Measurements from ENCODE around the gene CNTNAP2. TPM values are rescaled to one million over a fixed set of nuclear protein-coding genes. Genes with fewer than 3 reads are reported as not detected.
A peak's percentile ranks its signal among the peaks of the same experiment; 100 is the strongest.

CNTNAP2 gene
- total RNA-seq, 1 experiment from 2014 or later, result 64.5 TPM

DNA sequence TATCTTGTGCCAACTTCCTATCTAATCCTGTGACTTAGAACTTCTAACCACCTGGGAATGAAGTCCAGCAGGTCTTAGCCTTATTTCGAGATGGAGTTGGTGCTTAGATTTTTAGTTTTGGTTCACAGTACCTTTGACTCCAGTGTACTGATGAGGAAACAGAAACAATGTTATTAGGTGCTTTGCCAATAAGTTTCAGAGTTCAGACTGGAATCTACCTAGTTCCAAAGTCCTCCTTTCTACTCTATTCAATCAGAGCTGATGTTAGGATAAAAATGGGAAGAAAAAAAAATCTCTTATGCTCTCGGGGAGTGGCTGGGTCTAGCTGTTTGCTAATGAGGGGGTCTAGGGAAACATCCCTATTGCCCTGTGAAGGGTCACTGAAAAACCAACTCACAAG, 1867.7 kb downstream of the CNTNAP2 start:
- H3K79me1 ChIP-seq (ENCODE audit: insufficient read depth, low read depth, low read length, poor library complexity, severe bottlenecking), result no peaks in the 10 kb centered on the region
- no peak overlapping the region for H3K18ac ChIP-seq (ENCODE audit: insufficient read length, low read depth, low read length)
- H2BK12ac ChIP-seq (ENCODE audit: insufficient read length, low read depth, low read length), result no peak overlapping the region
- no peak overlapping the region for H3T11ph ChIP-seq (ENCODE audit: low read length)
- no peaks in the 10 kb centered on the region for H4K20me1 ChIP-seq (ENCODE audit: control insufficient read depth, insufficient read depth, insufficient read length)
- H4K91ac ChIP-seq (ENCODE audit: insufficient read length, low read depth, low read length), result no peak overlapping the region
- peaks cover 1% of the 10 kb centered on the region for H3K9me3 ChIP-seq (ENCODE audit: control insufficient read depth, low read depth, low read length)
- H4K5ac ChIP-seq (ENCODE audit: insufficient read length, low read depth, low read length), result no peak overlapping the region
- no CpG with 5 or more reads among the region's 2 CpGs for WGBS (ENCODE audit: extremely low coverage, insufficient read length, low lambda C conversion rate)
- H2AK5ac ChIP-seq (ENCODE audit: insufficient read length, low read length), result no peak overlapping the region
- H3K9me3 Mint-ChIP-seq, result peaks cover 13 to 19% of the 10 kb centered on the region in 2 experiments
- no peak overlapping the region for H3K9ac ChIP-seq (ENCODE audit: extremely low read depth, insufficient read length, low read length)
- H3K27me3 Mint-ChIP-seq (ENCODE audit: low read depth), result no peaks in the 10 kb centered on the region
- H3K23ac ChIP-seq (ENCODE audit: insufficient read length, low read depth, low read length), result no peak overlapping the region
- H3K27ac ChIP-seq (ENCODE audit: insufficient read length, low read depth, low read length), result no peak overlapping the region
- no peaks in the 10 kb centered on the region for H3K79me2 ChIP-seq (ENCODE audit: insufficient read depth, low read length)
- no peak overlapping the region for H3K4me3 Mint-ChIP-seq
- H3K23me2 ChIP-seq (ENCODE audit: insufficient read length, low read depth, low read length, poor library complexity, severe bottlenecking), result no peaks in the 10 kb centered on the region
- H2BK15ac ChIP-seq (ENCODE audit: low read depth, low read length), result no peak overlapping the region
- H2BK5ac ChIP-seq (ENCODE audit: insufficient read length, low read length), result no peak overlapping the region
- no peak overlapping the region for H3K56ac ChIP-seq (ENCODE audit: insufficient read length, low read depth, low read length)
- peak overlapping the region in 1 of 3 experiments; percentile 37; a peak in 1 of 7 replicates for H3K27ac Mint-ChIP-seq
- DNase-seq, result no peak
- H3K4me1 ChIP-seq (ENCODE audit: insufficient read depth, low read length), result no peaks in the 10 kb centered on the region; the same call in 1 of the 2 replicates
- H3K4me1 Mint-ChIP-seq, result peaks cover 37 to 38% of the 10 kb centered on the region in 2 experiments
- H3K4me2 ChIP-seq (ENCODE audit: insufficient read depth, insufficient read length, low read length), result no peak overlapping the region
- no peak overlapping the region for H4K8ac ChIP-seq (replicated peaks; ENCODE audit: insufficient read length, low read depth, low read length)
- no peak overlapping the region for H2AFZ ChIP-seq (ENCODE audit: low read length)
- TF ChIP-seq, protein P1, sequence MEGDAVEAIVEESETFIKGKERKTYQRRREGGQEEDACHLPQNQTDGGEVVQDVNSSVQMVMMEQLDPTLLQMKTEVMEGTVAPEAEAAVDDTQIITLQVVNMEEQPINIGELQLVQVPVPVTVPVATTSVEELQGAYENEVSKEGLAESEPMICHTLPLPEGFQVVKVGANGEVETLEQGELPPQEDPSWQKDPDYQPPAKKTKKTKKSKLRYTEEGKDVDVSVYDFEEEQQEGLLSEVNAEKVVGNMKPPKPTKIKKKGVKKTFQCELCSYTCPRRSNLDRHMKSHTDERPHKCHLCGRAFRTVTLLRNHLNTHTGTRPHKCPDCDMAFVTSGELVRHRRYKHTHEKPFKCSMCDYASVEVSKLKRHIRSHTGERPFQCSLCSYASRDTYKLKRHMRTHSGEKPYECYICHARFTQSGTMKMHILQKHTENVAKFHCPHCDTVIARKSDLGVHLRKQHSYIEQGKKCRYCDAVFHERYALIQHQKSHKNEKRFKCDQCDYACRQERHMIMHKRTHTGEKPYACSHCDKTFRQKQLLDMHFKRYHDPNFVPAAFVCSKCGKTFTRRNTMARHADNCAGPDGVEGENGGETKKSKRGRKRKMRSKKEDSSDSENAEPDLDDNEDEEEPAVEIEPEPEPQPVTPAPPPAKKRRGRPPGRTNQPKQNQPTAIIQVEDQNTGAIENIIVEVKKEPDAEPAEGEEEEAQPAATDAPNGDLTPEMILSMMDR (conservative IDR thresholded peaks at IDR 0.05), result no peak
- H3K14ac ChIP-seq (ENCODE audit: insufficient read depth, low read length), result no peak overlapping the region
- peaks cover 7 to 25% (median 8%) of the 10 kb centered on the region in 3 experiments for H3K36me3 Mint-ChIP-seq (ENCODE audit: insufficient read depth in 1 of 3, low read depth in 3 of 3)
- no peak overlapping the region for H3K4ac ChIP-seq (ENCODE audit: low read depth, low read length)
- no peak overlapping the region for H2BK120ac ChIP-seq (ENCODE audit: low read depth, low read length, poor library complexity, severe bottlenecking)
- H3K27me3 ChIP-seq (ENCODE audit: insufficient read depth, low read length), result no peaks in the 10 kb centered on the region
- H2BK20ac ChIP-seq (ENCODE audit: low read depth, low read length, poor library complexity, severe bottlenecking), result no peak overlapping the region
